GM04504 (cell line): ENCODE data around the gene ESYT2.

Source experiments
- DNase-seq: peaks from one replicate; pipeline ENCODE4 v3.0.0-alpha.2; 2012; ENCODE audit warnings: low read depth

ESYT2 gene

DNA sequence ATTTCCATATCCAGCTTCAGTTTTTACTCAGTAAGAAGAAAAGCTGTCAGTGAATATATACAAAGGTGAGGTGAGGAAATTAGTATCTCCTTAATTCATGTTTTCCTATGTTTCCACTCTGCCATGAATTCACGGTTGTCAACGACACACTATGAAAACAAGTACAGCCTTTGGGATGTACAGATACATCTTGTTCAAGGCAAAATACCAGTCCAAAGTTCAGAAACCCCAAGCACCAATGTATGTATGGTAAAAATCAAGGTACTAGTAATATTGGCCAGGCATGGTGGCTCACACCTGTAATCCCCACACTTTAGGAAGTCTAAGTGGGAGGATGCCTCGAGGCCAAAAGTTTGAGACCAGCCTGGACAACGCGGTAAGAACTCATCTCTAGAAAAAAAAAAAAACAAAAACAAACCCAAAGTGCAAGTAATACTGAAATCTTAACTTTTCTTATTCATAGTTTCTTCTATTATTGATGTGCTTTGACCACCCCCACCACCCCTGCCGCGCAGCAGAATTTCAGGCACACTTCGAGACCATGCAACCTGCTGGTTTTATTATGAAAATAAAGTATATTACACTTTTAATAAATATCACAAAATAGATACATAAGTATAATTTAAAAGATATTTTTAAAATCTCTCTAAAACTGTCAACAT lies 3.5 kb downstream of the ESYT2 start:
- no peak for DNase-seq

DNA sequence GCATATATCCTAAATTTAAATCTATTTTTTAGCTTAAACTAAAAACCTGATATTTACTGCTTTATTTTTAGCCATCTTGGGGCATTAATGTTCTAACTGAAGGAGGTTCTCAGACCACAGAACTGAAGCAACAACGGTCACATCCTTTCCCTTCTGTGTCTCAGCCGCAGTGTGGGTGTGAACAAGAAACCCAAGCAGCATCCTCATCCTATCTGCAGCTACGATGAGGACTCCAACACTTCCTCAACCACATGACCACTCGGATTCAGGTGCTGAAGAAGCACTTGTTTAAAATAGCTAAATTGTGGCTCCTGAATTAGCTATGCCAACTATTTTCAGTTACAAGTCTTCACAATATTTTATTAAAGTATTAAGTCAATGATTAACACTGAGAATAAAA lies 5.3 kb downstream of the ESYT2 start:
- no peak for DNase-seq

DNA sequence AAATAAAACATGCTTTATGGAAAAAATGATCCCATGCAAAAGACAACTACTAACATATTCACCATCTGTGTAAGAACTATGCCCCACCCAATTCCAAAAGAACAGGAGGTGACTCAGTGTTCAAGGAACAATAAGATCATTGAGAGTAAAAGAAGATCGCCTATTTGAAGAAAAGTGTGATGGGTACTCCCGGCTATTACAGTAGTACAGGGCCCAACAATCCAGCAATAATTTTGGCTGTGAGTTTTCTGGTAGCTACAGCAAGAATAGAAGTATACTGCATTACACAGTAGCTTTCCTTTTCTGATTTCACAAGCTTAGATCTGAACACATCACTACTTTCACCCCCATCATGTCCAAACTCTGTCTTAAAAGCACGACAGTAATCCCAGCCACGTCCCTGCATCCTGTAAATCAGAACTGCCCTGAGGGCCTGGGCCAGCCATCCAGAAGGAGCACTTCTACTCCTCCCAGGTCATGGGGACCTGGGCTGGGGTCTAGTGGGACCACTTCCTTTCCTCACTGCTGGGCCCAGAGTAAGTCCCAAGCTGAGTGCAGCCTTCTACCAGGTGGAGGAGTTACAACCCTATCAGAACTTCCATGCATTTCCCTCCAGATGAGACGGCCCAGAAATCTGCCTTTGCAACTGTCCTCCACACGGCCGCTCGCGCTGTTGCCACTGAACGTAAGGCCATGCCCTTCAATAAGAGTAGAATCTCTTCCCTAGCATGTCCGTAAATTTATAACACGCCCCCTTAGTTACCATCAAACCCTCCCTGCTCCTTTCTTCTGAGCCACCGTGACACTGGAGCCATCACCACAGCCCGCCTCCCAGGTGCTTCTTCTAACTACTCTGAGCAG lies 7.9 kb downstream of the ESYT2 start:
- DNase-seq: peak; percentile 46

DNA sequence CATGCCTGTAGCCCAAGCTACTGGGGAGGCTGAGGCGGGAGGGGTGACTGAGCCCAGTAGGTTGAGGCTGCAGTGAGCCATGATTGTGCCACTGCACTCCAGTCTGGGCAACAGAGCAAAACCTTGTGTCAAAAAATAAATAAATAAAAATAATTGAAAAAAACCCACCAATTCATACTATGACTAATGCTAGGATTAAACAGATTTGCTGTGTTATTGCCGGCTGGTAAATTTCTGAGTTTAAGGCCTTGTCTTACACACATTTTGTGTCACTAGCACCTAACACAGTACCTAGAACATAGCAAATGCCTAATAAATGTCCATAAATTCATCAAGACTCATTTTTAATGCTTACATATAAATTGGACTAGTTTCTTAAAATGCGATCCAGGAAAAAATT lies 8.7 kb downstream of the ESYT2 start:
- no peak for DNase-seq

DNA sequence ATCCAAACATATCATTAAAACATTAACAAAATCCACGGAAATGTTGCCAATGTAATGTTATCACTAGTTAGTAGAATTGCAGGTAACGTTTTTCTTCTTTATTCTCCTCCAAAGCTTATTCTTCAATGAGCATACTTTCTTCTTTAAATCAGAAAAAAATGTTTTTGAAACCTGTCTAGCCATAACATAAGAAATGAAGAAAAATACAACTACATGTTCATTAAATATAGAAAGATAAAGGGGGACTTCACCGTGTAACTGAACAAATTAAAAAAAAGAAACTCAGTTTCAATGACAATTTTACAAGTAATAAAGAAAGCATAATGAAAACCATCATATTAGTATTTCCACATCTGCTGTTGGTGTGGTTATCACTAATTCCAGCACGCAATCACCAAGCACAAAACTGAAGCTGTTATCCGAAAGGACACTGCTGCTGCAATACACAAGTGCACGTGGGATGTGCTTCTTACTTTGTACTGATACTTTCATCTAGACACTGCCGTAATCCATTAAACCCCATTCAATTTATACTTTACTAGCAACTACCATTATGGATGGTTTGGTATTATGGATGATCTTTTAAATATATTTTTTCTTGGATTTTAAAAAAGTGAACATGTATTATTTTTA lies 9.6 kb downstream of the ESYT2 start:
- no peak for DNase-seq

DNA sequence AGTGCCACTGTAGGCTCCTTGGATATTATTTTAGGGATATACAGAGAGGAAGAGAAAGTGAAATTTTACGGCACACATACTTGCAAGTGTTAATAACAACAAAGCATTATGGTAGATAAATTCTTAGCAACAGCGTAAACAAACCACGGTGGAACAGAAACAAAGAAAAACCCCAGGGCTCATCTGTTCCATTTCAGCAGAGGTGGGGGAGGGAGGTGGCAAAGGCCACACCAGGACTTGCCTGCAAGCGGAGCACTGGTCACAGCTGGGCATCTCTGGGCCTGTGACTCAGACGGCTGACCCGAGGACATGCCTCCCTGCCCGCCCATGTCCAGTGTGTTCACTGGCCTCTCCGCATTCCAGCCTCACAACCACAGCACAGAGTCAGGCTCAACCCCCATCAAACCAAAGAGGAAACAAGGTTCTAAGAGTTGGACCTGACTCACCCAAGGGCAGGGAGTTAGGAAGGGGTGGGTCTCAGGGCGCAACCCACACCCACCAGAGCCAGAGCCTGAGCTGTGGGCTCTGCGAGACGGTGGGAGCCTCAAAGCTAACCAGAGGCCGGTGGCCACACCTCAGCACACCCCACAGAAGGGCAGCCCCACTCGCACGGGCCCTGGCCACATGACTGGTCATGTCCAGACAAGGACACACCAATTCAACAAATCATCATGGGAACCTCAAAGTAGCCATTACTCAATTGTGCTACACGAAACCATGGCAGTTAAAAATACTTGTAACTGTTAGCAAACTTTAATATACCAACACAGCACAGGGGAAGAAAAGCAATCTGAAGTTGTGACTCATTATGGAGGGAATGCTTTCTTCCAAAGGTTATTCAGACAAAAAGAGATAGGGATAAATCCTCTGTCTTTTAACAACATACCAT lies 10.7 kb downstream of the ESYT2 start:
- DNase-seq: peak; percentile 98

DNA sequence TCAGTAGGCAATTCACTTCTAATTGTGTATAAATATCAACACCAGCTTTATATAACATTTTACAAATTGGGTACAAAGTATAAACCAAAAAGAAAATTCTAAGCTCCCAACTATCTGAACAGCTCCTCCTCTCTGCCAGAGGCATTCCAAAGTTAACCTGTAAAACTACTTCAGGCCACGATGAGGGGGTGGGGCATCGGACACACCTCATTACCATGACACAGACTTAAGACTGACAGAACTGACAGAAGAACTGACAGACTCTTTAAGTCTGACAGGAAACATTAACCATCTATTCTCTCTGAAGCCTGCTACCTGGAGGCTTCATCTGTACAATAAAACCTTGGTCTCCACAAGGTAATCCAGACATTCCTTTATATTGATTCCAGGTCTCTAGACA lies 12.3 kb downstream of the ESYT2 start:
- no peak for DNase-seq

DNA sequence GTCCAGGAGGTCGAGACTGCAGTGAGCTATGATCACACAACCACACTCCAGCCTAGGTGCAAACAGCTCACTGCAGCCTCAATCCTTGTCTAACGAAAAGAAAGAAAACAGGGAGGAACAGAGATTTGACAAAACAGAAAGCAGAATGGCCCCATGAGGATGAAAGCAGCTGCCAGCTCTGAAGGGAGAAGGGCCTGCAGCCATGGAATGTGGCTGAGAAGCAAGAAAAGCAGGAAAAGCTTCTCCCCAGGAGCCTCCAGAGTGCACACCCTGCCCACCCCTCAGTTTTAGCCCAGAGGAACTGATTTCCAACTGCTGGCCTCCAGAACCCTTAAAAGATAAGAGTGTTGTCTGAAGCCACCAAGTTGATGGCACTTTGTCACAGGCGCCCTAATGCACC lies 13.0 kb downstream of the ESYT2 start:
- no peak for DNase-seq

DNA sequence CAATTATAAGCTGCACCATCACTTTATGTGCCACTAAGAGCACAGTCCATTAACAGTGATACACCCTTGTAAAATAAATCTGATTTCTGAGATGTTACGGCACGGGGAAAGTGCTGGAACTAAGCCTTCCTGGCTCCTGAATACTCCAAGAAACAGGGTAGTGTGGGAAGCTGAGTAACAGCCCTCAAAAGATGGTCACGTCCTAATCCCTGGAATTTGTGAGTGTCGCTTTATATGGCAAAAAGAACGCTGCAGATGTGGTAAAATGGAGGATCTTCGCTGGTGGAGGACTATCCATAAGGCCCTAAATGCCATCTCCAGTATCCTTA lies 13.5 kb downstream of the ESYT2 start:
- DNase-seq: no peak

DNA sequence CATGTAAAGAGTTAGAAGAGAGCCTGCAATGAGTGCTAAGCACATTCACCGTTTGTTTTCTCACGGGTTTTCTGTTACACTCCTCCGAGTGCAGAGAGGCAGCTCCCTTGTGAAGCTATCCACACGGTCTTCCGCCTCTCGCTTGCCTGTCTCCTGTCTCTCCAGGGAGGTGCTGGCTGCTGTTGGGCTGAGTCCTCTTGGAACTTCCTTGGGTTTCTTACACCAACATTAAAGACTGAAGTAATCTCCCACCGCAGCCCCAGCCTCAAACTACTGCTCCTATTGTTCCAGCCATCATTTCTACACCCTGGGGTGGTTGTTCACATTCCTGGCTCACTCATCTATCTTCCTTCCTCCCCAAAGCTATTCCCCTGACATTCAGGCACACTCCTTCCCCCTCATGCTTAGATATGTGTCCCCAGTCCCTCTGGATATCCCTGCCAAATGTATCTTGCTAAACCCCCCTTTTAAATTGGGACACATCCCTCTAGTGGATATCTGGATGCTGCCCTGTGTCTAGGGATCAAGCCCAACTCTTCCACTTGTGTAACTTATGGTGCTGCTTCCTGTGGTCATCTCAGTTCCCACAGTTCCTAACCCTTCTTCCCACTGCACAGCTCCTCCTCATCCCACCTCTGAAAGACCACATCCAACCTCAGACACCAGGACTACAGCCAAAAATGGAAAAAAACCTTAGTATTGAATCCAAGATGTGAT lies 14.1 kb downstream of the ESYT2 start:
- DNase-seq: no peak

DNA sequence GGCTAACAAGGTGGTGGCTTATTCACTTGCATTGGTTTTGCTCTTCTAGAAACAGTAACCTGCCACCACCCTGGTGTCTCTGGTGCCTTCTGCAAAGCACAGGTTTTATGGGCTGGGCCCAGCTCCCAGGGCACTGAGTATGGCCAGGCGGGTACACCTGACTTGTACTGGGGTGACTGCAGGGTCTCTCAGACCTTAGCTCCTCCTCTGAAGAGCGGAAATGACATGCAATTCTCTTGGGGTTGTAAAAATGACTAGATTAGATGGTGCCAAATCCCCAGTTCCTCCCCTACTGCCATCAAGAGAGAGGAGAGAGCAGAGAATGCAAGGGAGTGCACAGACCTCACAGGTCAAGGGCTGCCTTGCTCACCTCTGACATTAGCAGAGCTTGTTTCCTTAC lies 14.7 kb downstream of the ESYT2 start:
- no peak for DNase-seq

DNA sequence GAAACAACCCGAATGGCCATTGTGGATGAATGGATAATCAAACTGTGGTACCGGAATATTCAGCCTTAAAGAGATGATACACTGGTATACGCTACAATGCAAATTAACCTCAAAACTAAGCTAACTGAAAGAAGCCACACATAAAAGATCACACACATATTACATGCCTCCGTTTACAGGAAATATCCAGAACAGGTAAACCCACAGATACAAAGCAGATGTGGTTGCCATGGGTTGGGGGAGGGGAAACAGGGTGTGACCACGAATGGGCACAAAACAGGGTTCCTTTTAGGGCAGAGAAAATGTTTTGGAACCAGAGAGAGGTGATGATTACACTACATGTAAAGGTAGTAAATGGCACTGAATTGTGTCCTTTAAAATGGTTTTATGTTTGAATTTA lies 16.6 kb downstream of the ESYT2 start:
- DNase-seq: no peak

DNA sequence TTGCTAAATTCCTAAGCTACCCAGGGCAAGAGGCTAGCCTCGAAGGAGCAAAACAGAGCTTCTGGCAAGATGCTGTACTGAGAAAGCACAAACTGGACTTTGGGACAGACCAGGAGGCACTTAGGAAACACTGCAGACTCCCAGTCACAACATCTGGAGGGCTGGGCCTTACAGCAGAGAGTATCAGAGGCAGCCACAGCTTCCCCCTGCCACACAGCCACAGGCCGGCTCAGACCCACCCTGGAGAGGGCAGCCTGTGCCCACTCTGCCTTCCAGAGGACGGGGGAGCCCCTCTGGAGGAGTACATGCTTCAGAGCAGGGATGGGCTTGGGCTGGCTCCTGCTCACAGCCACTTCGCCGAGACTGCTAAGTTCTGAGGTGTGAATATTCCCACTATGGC lies 17.4 kb downstream of the ESYT2 start:
- DNase-seq: no peak

DNA sequence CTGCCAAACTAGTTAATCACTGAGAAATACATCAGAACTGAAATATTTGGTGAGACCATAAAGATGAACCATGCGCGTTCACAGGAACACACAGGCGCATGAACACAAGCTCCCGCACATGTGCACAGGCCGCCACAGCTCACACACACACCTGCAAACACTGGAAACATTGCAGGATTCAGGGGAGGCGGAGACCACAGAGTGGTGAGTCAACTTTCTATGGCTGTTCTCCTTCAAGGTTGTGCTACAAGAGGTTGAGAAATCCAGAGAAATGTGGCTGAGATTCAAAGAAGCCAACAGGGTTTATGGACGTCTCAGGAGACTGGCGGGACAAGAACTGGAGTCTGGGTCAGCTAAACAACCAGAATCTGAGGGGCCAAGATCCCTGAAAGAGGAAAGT lies 17.8 kb downstream of the ESYT2 start:
- no peak for DNase-seq

DNA sequence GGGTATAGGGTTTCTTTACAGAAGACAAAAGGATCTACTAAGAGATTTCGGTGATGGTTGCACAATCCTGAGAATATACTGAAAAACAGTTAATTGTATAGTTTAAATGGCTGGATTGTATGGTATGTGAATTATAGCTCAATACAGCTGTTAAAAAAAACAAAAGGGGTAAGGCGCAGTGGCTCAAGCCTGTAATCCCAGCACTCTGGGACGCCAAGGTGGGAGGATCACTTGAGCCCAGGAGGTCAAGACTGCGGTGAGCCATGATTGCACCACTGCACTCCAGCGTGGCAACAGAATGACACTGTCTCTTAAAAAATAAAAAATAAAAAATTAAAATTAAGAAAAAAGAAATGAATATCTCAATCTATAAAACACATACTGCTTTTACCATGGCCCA lies 18.5 kb downstream of the ESYT2 start:
- DNase-seq: no peak

DNA sequence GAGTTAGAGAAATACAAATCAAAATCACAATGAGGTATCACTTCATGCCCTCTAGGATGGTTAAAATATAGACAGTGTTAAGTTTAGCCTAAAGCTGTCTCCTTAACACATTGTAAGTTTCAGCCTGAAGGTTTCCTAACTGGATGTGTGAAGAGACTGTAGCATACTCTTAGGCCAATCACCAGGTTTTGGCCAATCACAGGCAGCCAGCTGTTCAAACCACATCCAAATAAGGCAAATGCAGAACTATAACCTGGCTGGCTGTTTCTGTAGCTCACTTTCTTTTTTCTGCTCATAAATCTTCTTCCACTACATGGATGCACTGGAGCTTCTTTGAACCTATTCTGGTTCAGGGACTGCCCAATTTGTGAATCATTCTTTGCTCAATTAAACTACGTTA lies 19.7 kb downstream of the ESYT2 start:
- DNase-seq: no peak

DNA sequence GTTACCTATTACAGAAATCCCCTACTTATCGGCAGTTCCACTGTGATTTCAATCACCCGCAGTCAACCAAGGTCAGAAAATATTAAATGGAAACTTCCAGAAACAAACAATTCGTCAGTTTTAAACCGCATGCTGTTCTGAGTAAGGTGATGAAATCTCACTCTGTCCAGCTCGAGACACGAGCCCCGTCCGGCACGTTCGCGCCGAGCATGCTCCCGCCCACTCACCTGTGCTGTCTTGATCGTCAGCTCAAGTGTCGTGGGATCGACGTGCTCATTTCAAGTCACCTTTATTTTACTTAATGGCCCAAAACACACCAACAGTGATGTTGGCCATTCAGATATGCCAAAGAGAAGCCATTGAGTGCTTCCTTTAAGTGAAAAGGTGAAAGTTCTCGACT lies 21.2 kb downstream of the ESYT2 start:
- DNase-seq: no peak

DNA sequence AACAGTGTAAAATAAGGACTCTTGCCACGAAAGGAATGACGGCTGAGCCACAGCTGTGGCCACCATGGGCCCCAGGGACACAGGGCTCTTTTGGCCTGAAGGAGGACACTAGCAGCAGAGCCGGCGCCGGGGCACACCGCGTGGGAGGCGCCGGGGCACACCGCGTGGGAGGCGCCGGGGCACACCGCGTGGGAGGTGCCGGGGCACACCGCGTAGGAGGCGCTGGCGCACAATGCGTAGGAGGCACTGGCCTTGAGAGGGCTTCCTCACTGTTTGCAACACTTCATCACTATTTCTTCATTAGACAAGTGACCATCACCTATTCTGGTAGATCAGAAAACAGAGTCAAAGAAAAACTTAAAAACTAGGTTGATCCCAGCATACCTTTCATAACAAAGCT lies 23.4 kb downstream of the ESYT2 start:
- DNase-seq: no peak

DNA sequence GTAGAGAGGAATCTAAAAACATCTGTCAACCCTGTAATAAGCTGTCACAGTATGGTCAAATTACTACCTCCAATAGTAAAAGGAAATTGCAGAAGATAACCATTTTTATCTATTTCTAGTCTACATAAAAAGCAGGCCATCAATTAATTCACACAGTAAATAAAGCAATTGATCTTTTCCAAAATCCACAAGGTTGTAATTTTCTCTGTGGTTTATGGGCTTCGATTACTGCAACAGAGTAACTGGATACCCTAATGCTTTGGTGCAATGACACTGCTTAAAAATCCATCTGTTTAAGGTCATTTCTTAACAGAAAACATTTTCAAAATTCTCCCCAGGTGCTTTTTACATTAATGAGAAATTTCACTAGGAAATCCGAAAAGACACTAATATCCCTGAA lies 23.9 kb downstream of the ESYT2 start:
- no peak for DNase-seq

DNA sequence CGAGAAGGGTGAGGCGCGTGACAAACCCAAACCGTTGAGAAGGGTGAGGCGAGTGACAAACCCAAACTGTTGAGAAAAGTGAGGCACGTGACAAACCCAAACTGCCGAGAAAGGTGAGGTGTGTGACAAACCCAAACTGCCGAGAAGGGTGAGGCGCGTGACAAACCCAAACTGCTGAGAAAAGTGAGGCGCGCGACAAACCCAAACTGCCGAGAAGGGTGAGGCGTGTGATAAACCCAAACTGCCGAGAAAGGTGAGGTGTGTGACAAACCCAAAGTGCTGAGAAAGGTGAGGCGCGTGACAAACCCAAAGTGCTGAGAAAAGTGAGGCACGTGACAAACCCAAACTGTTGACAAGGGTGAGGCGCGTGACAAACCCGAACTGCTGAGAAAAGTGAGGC lies 25.0 kb downstream of the ESYT2 start:
- DNase-seq: no peak

DNA sequence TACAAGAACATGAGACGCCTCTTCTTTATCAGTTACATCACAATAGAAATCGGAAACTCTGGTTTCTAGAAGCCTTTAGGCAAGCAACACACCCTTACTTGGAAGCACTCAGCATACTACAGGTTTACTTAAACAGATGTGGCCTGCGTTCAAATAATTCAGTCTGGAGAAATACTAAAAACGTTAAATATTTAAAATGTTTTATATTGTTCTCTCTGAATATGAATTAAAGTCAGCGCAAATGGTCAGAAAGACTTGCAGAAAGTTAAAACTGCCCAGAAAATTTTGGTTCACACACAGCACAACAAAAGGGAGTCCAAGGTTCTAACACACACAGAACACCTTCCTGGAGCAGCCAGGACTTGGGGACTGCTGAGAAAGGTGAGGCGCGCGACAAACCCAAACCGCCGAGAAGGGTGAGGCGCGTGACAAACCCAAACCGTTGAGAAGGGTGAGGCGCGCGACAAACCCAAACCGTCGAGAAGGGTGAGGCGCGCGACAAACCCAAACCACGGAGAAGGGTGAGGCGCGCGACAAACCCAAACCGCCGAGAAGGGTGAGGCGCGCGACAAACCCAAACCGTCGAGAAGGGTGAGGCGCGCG lies 25.8 kb downstream of the ESYT2 start:
- no peak for DNase-seq
